Parathyroid adenoma (tissue), 2 donors: Measurements from ENCODE around the gene MAL.
A peak's percentile ranks its signal among the peaks of the same experiment; 100 is the strongest.

ENCODE experiments used
- H2AFZ ChIP-seq: fragments of 300-600 bp; sonication (generic); one replicate; pipeline ENCODE4 v1.7.0; 2017; ENCODE audit warnings: antibody characterized with exemption, mild to moderate bottlenecking
- H3K27ac ChIP-seq: fragments of 300-600 bp; sonication (generic); one replicate; pipeline ENCODE4 v1.7.0; 2017
- H3K27me3 ChIP-seq: fragments of 300-600 bp; sonication (generic); one replicate; pipeline ENCODE4 v1.7.0; 2017; ENCODE audit warnings: low read length; ENCODE audit not compliant: control insufficient read depth, insufficient read depth
- H3K36me3 ChIP-seq: fragments of 300-600 bp; sonication (generic); one replicate; pipeline ENCODE4 v1.7.0; 2017; ENCODE audit warnings: low read length; ENCODE audit not compliant: control insufficient read depth, insufficient read depth
- H3K4me1 ChIP-seq: fragments of 300-600 bp; sonication (generic); one replicate; pipeline ENCODE4 v1.7.0; 2017; ENCODE audit warnings: control low read depth
- H3K4me2 ChIP-seq: fragments of 300-600 bp; sonication (generic); one replicate; pipeline ENCODE4 v1.7.0; 2017; ENCODE audit warnings: low read length
- H3K4me3 ChIP-seq: fragments of 300-600 bp; sonication (generic); one replicate; pipeline ENCODE4 v1.7.0; 2017; ENCODE audit warnings: low read depth, low read length
- H3K79me2 ChIP-seq: fragments of 300-600 bp; sonication (generic); one replicate; pipeline ENCODE4 v1.7.0; 2017; ENCODE audit warnings: control low read depth
- H3K9ac ChIP-seq: fragments of 300-600 bp; sonication (generic); one replicate; pipeline ENCODE4 v1.7.0; 2017; ENCODE audit warnings: mild to moderate bottlenecking
- H3K9me3 ChIP-seq: fragments of 300-600 bp; sonication (generic); one replicate; pipeline ENCODE4 v1.7.0; 2017; ENCODE audit warnings: low read length; ENCODE audit not compliant: control insufficient read depth
- TF ChIP-seq, protein P1 (sequence below): fragments of 300-600 bp; sonication (generic); IDR thresholded peaks from one replicate; pipeline ENCODE4 v1.7.0; 2017; ENCODE audit warnings: antibody characterized with exemption, mild to moderate bottlenecking
- donor health status: primary hyperparathyroidism.

The MAL gene

DNA sequence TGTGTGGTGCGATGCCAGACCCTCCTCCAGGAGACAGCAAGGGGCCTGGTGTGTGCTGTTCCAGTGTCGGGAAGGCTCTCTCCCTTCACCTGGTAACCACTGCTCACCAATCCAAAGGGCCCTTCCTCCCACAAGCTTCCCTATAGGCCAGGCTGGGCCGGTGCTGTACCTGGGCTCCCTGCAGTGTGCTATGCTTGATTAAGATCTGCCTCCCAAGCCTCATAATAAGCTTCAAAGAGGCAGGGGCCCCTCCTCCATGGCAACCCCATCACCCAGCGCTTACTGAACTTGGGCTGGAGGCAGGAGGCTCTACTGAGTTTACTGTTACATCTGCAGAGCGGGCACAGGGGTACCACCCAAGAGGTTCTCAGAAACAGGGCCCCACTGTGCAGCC lies 4.5 kb upstream of the MAL start:
- Histone ChIP-seq H3K36me3 (no peaks in the 10 kb centered on the region), H3K79me2 (no peaks in the 10 kb centered on the region), H3K4me1 (peaks cover 3% of the 10 kb centered on the region), H3K27ac (no peak overlapping the region), H3K4me2 (no peak overlapping the region), H2AFZ (no peak overlapping the region), H3K27me3 (no peaks in the 10 kb centered on the region), H3K9ac (no peak overlapping the region), H3K9me3 (no peaks in the 10 kb centered on the region), H3K4me3 (no peak overlapping the region)
- TF ChIP-seq, protein P1, sequence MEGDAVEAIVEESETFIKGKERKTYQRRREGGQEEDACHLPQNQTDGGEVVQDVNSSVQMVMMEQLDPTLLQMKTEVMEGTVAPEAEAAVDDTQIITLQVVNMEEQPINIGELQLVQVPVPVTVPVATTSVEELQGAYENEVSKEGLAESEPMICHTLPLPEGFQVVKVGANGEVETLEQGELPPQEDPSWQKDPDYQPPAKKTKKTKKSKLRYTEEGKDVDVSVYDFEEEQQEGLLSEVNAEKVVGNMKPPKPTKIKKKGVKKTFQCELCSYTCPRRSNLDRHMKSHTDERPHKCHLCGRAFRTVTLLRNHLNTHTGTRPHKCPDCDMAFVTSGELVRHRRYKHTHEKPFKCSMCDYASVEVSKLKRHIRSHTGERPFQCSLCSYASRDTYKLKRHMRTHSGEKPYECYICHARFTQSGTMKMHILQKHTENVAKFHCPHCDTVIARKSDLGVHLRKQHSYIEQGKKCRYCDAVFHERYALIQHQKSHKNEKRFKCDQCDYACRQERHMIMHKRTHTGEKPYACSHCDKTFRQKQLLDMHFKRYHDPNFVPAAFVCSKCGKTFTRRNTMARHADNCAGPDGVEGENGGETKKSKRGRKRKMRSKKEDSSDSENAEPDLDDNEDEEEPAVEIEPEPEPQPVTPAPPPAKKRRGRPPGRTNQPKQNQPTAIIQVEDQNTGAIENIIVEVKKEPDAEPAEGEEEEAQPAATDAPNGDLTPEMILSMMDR, result no peak

DNA sequence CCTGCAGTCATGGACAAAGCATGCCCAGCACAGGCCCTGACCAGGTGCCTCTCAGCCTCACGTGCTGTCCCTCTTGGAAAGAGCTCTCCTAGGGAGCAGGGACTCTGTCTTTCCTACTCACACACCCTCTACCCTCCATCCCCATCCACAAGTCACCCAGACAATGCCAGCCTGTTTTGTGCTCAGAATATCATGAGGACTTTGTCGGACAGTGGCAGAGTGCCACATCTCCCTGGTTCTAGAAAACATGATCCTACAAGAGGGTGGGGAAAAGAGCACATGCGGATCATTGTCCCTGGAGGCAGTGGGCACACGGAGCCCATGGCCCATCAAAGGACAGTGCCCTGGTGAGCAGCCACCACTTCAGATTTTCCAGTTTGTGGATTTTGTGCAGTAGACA lies 3.7 kb upstream of the MAL start:
- H3K4me1 ChIP-seq, result peaks cover 3% of the 10 kb centered on the region
- no peak overlapping the region for H3K4me3 ChIP-seq
- TF ChIP-seq, protein P1, result no peak
- H3K9ac ChIP-seq, result no peak overlapping the region
- H3K79me2 ChIP-seq, result no peaks in the 10 kb centered on the region
- H2AFZ ChIP-seq, result no peak overlapping the region
- no peak overlapping the region for H3K4me2 ChIP-seq
- H3K36me3 ChIP-seq, result no peaks in the 10 kb centered on the region
- peaks cover 4% of the 10 kb centered on the region for H3K27me3 ChIP-seq
- no peak overlapping the region for H3K27ac ChIP-seq
- no peaks in the 10 kb centered on the region for H3K9me3 ChIP-seq

DNA sequence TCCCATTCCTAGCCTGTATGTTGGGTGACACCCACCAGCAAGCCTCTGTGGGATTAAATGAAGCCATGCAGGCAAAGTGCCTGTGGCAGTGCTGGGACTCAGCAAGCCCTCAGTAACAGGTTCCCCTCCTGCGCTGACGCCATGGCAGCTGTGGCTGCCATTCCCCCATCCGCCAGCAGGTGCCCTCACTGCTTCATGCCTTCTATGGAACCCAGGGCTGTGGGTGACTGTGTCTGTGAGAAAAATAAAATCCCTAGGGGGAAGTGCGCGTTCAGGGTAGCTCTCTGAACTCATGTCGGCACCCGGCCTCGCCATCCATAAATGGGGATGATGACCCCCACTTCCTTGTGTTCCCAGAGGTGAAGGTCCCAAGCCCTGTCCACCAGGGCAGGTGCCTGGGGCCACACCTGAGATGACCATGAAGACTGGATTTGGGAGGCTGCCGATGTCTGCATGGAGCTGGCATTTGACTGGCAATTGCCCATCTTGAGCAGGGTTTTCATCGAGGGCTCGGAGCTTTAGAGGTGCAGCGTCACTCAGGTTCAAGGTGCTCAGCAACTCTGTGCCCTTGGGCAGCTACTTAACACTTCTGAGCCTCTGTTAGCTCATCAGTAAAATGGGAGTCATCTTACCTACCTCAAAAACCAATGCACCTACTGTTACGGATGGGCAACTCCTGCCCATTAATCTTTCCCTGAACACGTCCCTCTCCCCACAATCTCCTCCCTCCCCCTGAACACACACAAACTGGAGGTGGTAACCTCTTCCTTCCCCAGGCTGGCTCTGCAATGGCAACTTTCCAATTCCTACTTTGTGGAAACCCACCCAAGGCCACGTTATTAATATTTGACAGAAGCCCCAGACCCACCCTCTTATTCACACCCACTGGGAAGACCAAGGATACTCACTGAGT lies 2.9 kb upstream of the MAL start:
- H3K27me3 ChIP-seq, result peaks cover 4% of the 10 kb centered on the region
- peaks cover 3% of the 10 kb centered on the region for H3K4me1 ChIP-seq
- no peaks in the 10 kb centered on the region for H3K9me3 ChIP-seq
- H3K36me3 ChIP-seq, result no peaks in the 10 kb centered on the region
- no peak overlapping the region for H3K4me2 ChIP-seq
- no peak overlapping the region for H2AFZ ChIP-seq
- no peaks in the 10 kb centered on the region for H3K79me2 ChIP-seq
- no peak overlapping the region for H3K9ac ChIP-seq
- TF ChIP-seq, protein P1, result peak; percentile 93
- H3K27ac ChIP-seq, result no peak overlapping the region
- no peak overlapping the region for H3K4me3 ChIP-seq

DNA sequence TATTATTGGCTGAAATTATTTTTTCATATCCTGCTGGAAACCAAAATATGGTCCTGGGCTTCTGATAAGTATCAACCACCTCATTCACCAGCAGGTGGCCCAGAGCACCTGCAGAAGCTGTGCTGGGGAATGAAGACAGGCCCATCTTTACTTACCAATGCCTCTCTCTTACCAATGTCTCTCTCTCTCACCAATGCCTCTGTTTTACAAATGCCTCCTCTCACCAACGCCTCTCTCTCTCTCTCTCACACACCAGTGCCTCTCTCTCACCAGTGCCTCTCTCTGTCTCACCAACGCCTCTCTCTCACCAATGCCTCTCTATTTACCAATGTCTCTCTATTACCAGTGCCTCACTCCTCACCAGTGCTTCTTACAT lies 2.3 kb upstream of the MAL start:
- Histone ChIP-seq H3K27ac (no peak overlapping the region), H3K36me3 (no peaks in the 10 kb centered on the region), H3K79me2 (no peaks in the 10 kb centered on the region), H3K4me3 (no peak overlapping the region), H3K9ac (no peak overlapping the region), H2AFZ (no peak overlapping the region), H3K9me3 (no peaks in the 10 kb centered on the region), H3K4me2 (no peak overlapping the region), H3K4me1 (peaks cover 3% of the 10 kb centered on the region), H3K27me3 (peaks cover 4% of the 10 kb centered on the region)
- TF ChIP-seq, protein P1, result no peak

DNA sequence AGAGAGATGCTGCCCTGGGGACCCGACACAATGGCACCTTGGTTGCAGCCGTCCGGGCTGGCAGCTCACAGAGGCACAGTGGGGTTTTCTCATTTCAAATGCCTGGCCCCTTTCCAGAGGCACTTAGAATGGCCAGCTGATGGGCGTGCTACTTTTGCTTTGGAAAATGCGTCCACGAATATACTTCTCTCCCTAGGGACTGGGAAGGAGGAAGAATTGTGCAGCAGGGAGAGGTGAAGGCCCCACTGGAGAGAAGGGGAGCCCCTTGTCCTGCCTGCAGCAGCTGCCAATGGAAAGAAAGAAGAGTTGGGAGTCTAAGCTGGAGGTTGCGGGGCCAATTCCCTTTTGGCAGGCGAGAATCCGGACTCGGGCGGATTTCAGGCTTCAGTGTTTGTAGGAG lies 1.1 kb upstream of the MAL start:
- Histone ChIP-seq H3K9me3 (no peaks in the 10 kb centered on the region), H3K9ac (no peak overlapping the region), H3K4me2 (no peak overlapping the region), H2AFZ (no peak overlapping the region), H3K79me2 (no peaks in the 10 kb centered on the region), H3K4me1 (peaks cover 3% of the 10 kb centered on the region), H3K27me3 (peaks cover 4% of the 10 kb centered on the region), H3K36me3 (no peaks in the 10 kb centered on the region), H3K27ac (no peak overlapping the region), H3K4me3 (no peak overlapping the region)
- TF ChIP-seq, protein P1, result no peak
